ENCODE measurements around the gene CRABP2.

GRCh38 chr1:156751451-156751756 lies 46.0 kb upstream of the CRABP2 start, which contains the start of gene HDGF:
- TF ChIP-seq POLR2A (IDR thresholded peaks at IDR 0.05): peak; percentile 61
- no peak for TF ChIP-seq CTCF (IDR thresholded peaks at IDR 0.05)
